ENCODE results near the gene PLEKHA5.
"Not testable (repeated sequence)": the region's sequence is repeated elsewhere in the genome, so short reads cannot be mapped to it uniquely, and the experiment has no call there.

PLEKHA5 gene

DNA sequence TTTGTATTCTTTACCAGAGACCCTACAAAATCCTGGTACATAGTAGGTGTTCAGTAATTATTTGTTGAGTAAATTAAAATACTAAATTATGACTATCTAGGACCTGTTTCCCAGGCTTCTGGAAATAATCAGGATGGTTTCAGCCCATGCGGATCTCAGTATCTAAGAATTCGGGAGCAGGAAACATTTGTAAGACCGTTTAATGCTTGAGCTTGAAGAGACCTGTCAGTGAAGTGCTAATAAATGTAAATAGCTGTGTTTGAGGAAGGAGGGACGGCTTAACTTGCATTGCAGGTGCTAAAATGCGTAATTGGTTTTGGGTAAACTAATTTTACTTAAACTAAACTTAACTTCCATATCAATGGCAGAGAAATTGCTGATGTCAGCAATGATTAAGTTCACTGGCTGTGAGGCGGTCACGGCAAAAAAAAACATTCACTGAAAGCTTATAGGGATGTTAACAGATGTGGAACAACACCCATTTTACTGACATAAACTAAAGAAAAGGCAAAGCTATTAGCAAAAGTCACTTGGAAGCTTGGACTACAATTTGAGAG, 281.2 kb downstream of the PLEKHA5 start:
- DNase-seq (ENCODE audit: low read depth) = no peak

DNA sequence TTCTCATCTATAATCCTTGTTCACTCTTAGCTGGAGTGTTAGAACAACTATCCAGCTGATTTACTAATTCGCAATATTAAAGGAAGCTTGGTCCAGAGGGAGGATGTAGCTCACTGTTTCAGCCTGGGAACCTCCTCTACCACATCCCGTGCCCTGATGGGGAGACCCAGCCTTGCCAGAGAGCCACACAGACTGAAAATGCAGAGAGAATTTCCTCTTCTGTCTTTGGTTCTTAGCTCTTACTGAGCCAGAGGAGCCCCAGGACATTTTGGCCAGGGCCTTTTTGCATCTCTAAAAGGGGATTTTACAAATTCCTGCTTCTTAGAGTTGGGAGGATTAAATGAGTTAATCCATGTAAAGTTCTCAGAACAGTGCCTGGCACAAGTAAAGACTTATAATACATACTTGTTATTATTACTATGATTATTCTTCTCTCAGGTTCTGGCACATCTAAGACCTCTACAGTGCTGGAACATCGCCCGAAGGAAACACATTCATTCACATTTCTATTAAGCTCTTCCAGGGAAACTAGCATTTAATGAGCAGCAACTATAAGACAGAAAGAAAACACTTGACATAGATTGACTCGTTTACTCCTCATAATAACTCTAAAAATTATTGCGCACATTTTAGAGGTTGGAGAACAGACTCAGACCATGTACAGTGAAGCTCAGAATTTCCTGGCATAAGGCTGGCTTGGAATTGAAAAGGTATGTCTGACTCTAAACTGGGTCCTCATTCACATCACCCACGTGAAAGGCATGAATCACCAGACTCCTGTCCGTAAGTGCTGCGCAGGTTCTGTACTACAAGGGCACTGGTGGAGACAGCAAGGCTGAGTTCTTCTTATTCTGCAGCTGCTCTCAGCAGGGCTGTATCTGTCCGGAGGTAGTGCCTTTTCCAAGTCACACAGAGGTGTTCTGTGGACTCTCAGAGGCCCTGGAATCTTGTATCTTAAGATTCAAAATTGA, 282.0 kb downstream of the PLEKHA5 start:
- no peak for DNase-seq (ENCODE audit: low read depth)

DNA sequence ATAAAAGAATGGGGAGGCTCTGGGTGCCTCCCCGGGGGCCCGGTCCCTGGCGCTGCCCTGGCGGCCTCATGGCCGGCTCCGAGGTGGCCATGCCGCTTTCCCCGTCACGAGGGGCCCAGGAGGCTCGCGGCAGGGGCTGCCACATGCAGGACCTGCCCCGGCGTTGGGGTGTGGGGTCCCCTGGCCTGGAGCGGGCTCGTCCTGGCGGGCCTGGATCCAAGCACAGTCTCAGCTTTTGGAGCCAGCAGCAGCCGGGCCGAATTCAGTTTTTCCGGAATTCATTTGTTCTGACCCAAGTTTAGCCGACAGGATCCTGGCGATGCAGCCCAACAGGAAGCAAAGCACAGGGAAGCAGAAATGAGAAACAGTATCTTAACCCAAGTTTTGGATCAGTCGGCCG, 283.3 kb downstream of the PLEKHA5 start:
- DNase-seq (ENCODE audit: low read depth) = no peak

DNA sequence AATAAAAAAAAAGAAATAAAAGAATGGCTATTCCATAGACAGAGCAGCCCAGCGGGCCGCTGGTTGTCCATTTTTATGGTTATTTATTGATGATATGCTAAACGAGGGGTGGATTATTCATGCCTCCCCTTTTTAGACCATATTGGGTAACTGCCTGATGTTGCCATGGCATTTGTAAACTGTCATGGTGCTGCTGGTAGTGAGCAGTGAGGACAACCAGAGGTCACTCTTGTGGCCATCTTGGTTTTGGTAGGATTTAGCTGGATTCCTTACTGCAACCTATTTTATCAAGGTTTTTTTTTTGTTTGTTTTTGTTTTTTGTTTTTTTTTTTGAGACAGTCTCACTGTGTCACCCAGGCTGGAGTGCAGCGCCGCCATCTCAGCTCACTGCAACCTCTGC, 284.0 kb downstream of the PLEKHA5 start:
- not testable (repeated sequence) for DNase-seq (ENCODE audit: low read depth)

- no peak for DNase-seq (ENCODE audit: low read depth)
Measured at GRCh38 chr12:19415563-19415962, 286.0 kb downstream of the PLEKHA5 start.

GRCh38 chr12:19419086-19419485, 289.6 kb downstream of the PLEKHA5 start:
- DNase-seq (ENCODE audit: low read depth) = no peak

GRCh38 chr12:19421503-19422282, 292.2 kb downstream of the PLEKHA5 start:
- no peak for DNase-seq (ENCODE audit: low read depth)

- DNase-seq (ENCODE audit: low read depth) = no peak
Measured at GRCh38 chr12:19423166-19423930, 293.8 kb downstream of the PLEKHA5 start.
